ENCODE results near the gene PPP2R2B.

The PPP2R2B gene

DNA sequence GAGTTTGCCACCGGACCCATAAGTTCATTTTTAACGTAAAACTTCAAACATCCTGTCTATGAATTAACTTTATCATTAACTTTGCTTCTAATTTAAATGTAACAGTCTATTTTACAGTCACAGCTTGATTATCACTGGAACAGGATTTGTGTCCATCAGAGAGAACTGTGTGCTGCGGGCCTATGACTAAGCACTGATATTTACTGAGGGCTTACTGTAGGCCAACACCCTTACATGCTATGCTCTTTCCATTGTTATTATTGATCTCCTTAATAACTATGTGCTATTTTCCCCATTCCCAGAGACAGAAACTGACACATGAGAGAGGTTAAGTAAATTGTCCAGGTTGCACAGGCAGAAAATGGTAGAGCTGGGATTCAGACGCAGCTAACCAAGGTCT is 338.6 kb downstream of the PPP2R2B start:
- H3K14ac ChIP-seq (ENCODE audit: low read length in 2 of 2), result no peak overlapping the region

DNA sequence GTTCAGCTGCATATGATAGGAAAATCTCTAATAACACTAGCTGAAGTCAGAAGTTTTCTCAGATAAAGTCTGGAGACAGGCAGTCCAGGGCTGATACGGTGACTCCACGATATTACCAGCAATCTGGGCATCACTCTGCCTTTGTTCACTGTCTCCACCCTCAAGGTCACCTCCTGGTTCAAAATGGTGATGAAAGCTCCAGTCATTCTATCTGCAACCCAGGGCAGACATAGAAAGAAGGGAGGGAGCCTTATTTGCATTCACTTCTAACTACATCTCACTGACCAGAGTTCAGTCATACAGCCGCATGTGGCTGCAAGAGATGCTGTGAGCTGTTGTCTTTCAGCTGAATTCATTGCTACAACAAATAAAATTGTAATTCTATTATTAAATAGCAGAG is 340.1 kb downstream of the PPP2R2B start:
- no peaks in the 10 kb centered on the region for H3K79me1 ChIP-seq (replicated peaks; ENCODE audit: low read length, poor library complexity, severe bottlenecking)
- H3K4me3 ChIP-seq (ENCODE audit: insufficient read depth in 1 of 2, low read depth in 1 of 2, low read length in 2 of 2), result no peak overlapping the region
- H3K4me1 ChIP-seq (ENCODE audit: control insufficient read depth, insufficient read depth, low read depth, low read length), result no peaks in the 10 kb centered on the region
- no peak overlapping the region for H3K27ac ChIP-seq (ENCODE audit: low read length, poor library complexity, severe bottlenecking)
- H3K23ac ChIP-seq (ENCODE audit: low read length in 2 of 2), result no peak overlapping the region
- no peaks in the 10 kb centered on the region for H3K27me3 ChIP-seq (ENCODE audit: control insufficient read depth in 1 of 2, insufficient read depth in 1 of 2, low read length in 2 of 2)
- H4K91ac ChIP-seq (ENCODE audit: low read length), result no peak overlapping the region
- no peak overlapping the region for H2BK5ac ChIP-seq (ENCODE audit: low read depth, low read length, poor library complexity, severe bottlenecking)
- H2BK120ac ChIP-seq (ENCODE audit: low read depth, low read length), result no peak overlapping the region
- H3K4ac ChIP-seq (ENCODE audit: low read depth in 1 of 2, low read length in 2 of 2), result no peak overlapping the region
- H2AK5ac ChIP-seq (ENCODE audit: low read length, severe bottlenecking), result no peak overlapping the region
- no peak overlapping the region for H2BK15ac ChIP-seq (ENCODE audit: low read depth, poor library complexity, severe bottlenecking)
- no peak overlapping the region for H2AFZ ChIP-seq (ENCODE audit: low read depth, low read length)
- DNase-seq, result no peak
- no peak overlapping the region for H3K18ac ChIP-seq (ENCODE audit: low read depth in 1 of 2, low read length in 2 of 2)
- H3K36me3 ChIP-seq (ENCODE audit: control insufficient read depth in 1 of 2, insufficient read depth in 2 of 2, low read depth in 1 of 2, low read length in 2 of 2), result no peaks in the 10 kb centered on the region
- H3K4me2 ChIP-seq (ENCODE audit: low read length, poor library complexity, severe bottlenecking), result no peak overlapping the region
- H2BK12ac ChIP-seq (ENCODE audit: low read length in 2 of 2), result no peak overlapping the region
- 100% methylated on average over 2 of the region's 3 CpGs for WGBS
- H3K9me3 ChIP-seq (ENCODE audit: control insufficient read depth, low read length), result no peaks in the 10 kb centered on the region
- H3K9ac ChIP-seq (ENCODE audit: low read length), result no peak overlapping the region
- no peak overlapping the region for H3K14ac ChIP-seq (ENCODE audit: low read length in 2 of 2)
- no peak overlapping the region for H4K8ac ChIP-seq (ENCODE audit: low read length)

More for the DNA sequence above, 338.6 kb downstream of the PPP2R2B start:
- no peak overlapping the region for H2BK12ac ChIP-seq (ENCODE audit: low read length in 2 of 2)
- no peak overlapping the region for H3K4me3 ChIP-seq (ENCODE audit: insufficient read depth in 1 of 2, low read depth in 1 of 2, low read length in 2 of 2)
- no peak overlapping the region for H2BK120ac ChIP-seq (ENCODE audit: low read depth, low read length)
- H2AFZ ChIP-seq (ENCODE audit: low read depth, low read length), result no peak overlapping the region
- H3K23ac ChIP-seq (ENCODE audit: low read length in 2 of 2), result no peak overlapping the region
- no peaks in the 10 kb centered on the region for H3K79me1 ChIP-seq (replicated peaks; ENCODE audit: low read length, poor library complexity, severe bottlenecking)
- H3K27ac ChIP-seq (ENCODE audit: low read length, poor library complexity, severe bottlenecking), result no peak overlapping the region
- no peak overlapping the region for H3K18ac ChIP-seq (ENCODE audit: low read depth in 1 of 2, low read length in 2 of 2)
- DNase-seq, result no peak
- no peak overlapping the region for H3K4me2 ChIP-seq (ENCODE audit: low read length, poor library complexity, severe bottlenecking)
- H3K9me3 ChIP-seq (ENCODE audit: control insufficient read depth, low read length), result no peaks in the 10 kb centered on the region
- no peak overlapping the region for H2AK5ac ChIP-seq (ENCODE audit: low read length, severe bottlenecking)
- no peak overlapping the region for H4K8ac ChIP-seq (ENCODE audit: low read length)
- no peak overlapping the region for H3K4ac ChIP-seq (ENCODE audit: low read depth in 1 of 2, low read length in 2 of 2)
- 96% methylated on average over 3 of the region's 4 CpGs for WGBS
- no peak overlapping the region for H2BK5ac ChIP-seq (ENCODE audit: low read depth, low read length, poor library complexity, severe bottlenecking)
- H3K4me1 ChIP-seq (ENCODE audit: control insufficient read depth, insufficient read depth, low read depth, low read length), result no peaks in the 10 kb centered on the region
- H3K27me3 ChIP-seq (ENCODE audit: control insufficient read depth in 1 of 2, insufficient read depth in 1 of 2, low read length in 2 of 2), result no peaks in the 10 kb centered on the region
- no peak overlapping the region for H2BK15ac ChIP-seq (ENCODE audit: low read depth, poor library complexity, severe bottlenecking)
- H3K36me3 ChIP-seq (ENCODE audit: control insufficient read depth in 1 of 2, insufficient read depth in 2 of 2, low read depth in 1 of 2, low read length in 2 of 2), result no peaks in the 10 kb centered on the region
- no peak overlapping the region for H4K91ac ChIP-seq (ENCODE audit: low read length)
- no peak overlapping the region for H3K9ac ChIP-seq (ENCODE audit: low read length)

DNA sequence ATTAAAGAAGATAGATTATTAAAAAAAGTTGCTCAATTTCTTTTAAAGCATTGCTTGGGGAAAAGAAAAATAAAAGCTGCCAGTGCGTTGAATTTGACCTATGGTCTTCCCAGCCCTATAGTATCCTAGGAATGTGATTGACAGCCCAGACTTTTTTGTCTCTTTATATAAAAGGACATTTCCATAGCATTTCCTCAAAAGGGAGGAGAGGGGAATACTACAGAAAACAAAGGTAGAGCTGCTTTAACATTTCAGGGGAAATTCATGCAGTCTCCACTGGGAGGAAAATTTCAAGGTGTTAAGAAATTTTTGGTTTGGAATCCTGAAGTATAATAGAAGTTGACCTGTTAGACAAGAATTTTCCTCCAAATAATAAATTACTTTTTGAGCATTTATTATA is 344.7 kb downstream of the PPP2R2B start:
- Histone ChIP-seq H3K79me1 (replicated peaks; ENCODE audit: low read length, poor library complexity, severe bottlenecking) (no peaks in the 10 kb centered on the region), H3K14ac (ENCODE audit: low read length in 2 of 2) (no peak overlapping the region), H3K27me3 (ENCODE audit: control insufficient read depth in 1 of 2, insufficient read depth in 1 of 2, low read length in 2 of 2) (no peaks in the 10 kb centered on the region), H3K4me1 (ENCODE audit: control insufficient read depth, insufficient read depth, low read depth, low read length) (no peaks in the 10 kb centered on the region), H3K23ac (ENCODE audit: low read length in 2 of 2) (no peak overlapping the region), H3K18ac (ENCODE audit: low read depth in 1 of 2, low read length in 2 of 2) (no peak overlapping the region), H3K27ac (ENCODE audit: low read length, poor library complexity, severe bottlenecking) (no peak overlapping the region), H3K9ac (ENCODE audit: low read length) (no peak overlapping the region), H4K91ac (ENCODE audit: low read length) (no peak overlapping the region), H2BK5ac (ENCODE audit: low read depth, low read length, poor library complexity, severe bottlenecking) (no peak overlapping the region), H4K8ac (ENCODE audit: low read length) (no peak overlapping the region), H3K4me3 (ENCODE audit: insufficient read depth in 1 of 2, low read depth in 1 of 2, low read length in 2 of 2) (no peak overlapping the region), H3K9me3 (ENCODE audit: control insufficient read depth, low read length) (no peaks in the 10 kb centered on the region), H2BK120ac (ENCODE audit: low read depth, low read length) (no peak overlapping the region), H3K4me2 (ENCODE audit: low read length, poor library complexity, severe bottlenecking) (no peak overlapping the region), H2BK15ac (ENCODE audit: low read depth, poor library complexity, severe bottlenecking) (no peak overlapping the region), H2AFZ (ENCODE audit: low read depth, low read length) (no peak overlapping the region), H3K4ac (ENCODE audit: low read depth in 1 of 2, low read length in 2 of 2) (no peak overlapping the region), H2BK12ac (ENCODE audit: low read length in 2 of 2) (no peak overlapping the region), H3K36me3 (ENCODE audit: control insufficient read depth in 1 of 2, insufficient read depth in 2 of 2, low read depth in 1 of 2, low read length in 2 of 2) (no peaks in the 10 kb centered on the region), H2AK5ac (ENCODE audit: low read length, severe bottlenecking) (no peak overlapping the region)
- WGBS, result no CpG with 5 or more reads among the region's 1 CpG
- no peak for DNase-seq

DNA sequence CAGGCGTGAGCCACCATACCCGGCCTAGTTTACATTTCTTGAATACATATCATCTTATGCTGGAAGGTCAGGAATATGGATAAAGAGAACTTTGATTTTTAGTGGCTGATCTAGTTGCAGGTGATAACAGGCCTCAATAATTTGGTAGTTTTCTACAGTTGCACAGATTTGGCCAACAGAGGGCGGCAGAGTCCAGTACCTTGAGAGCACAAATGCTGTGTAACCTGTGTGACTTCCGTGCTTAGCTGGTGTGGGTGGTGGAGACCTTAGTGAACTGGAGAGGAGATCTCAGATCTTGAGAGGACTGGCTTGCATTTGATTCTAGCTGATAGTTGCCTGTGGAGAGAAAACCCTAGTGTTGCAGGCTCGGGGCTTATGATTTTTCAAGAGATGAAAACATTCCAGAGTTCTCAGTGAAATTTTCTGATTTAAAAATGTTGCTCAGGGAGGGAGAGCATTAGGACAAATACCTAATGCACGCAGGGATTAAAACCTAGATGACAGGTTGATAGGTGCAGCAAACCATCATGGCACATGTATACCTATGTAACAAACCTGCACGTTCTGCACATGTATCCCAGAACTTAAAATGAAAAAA is 345.2 kb downstream of the PPP2R2B start:
- WGBS, result 7% methylated on average over 3 of the region's 7 CpGs
- no peak overlapping the region for H3K23ac ChIP-seq (ENCODE audit: low read length in 2 of 2)
- H2AK5ac ChIP-seq (ENCODE audit: low read length, severe bottlenecking), result no peak overlapping the region
- no peak overlapping the region for H3K4me2 ChIP-seq (ENCODE audit: low read length, poor library complexity, severe bottlenecking)
- H2AFZ ChIP-seq (ENCODE audit: low read depth, low read length), result no peak overlapping the region
- H3K79me1 ChIP-seq (replicated peaks; ENCODE audit: low read length, poor library complexity, severe bottlenecking), result no peaks in the 10 kb centered on the region
- DNase-seq, result peak; percentile 69
- no peak overlapping the region for H3K4ac ChIP-seq (ENCODE audit: low read depth in 1 of 2, low read length in 2 of 2)
- no peak overlapping the region for H3K4me3 ChIP-seq (ENCODE audit: insufficient read depth in 1 of 2, low read depth in 1 of 2, low read length in 2 of 2)
- no peak overlapping the region for H3K9ac ChIP-seq (ENCODE audit: low read length)
- no peak overlapping the region for H2BK12ac ChIP-seq (ENCODE audit: low read length in 2 of 2)
- H3K27ac ChIP-seq (ENCODE audit: low read length, poor library complexity, severe bottlenecking), result no peak overlapping the region
- no peak overlapping the region for H2BK120ac ChIP-seq (ENCODE audit: low read depth, low read length)
- H3K18ac ChIP-seq (ENCODE audit: low read depth in 1 of 2, low read length in 2 of 2), result no peak overlapping the region
- no peaks in the 10 kb centered on the region for H3K9me3 ChIP-seq (ENCODE audit: control insufficient read depth, low read length)
- H3K36me3 ChIP-seq (ENCODE audit: control insufficient read depth in 1 of 2, insufficient read depth in 2 of 2, low read depth in 1 of 2, low read length in 2 of 2), result no peaks in the 10 kb centered on the region
- H3K4me1 ChIP-seq (ENCODE audit: control insufficient read depth, insufficient read depth, low read depth, low read length), result no peaks in the 10 kb centered on the region
- no peaks in the 10 kb centered on the region for H3K27me3 ChIP-seq (ENCODE audit: control insufficient read depth in 1 of 2, insufficient read depth in 1 of 2, low read length in 2 of 2)
- no peak overlapping the region for H3K14ac ChIP-seq (ENCODE audit: low read length in 2 of 2)
- H2BK15ac ChIP-seq (ENCODE audit: low read depth, poor library complexity, severe bottlenecking), result no peak overlapping the region
- H2BK5ac ChIP-seq (ENCODE audit: low read depth, low read length, poor library complexity, severe bottlenecking), result no peak overlapping the region
- no peak overlapping the region for H4K8ac ChIP-seq (ENCODE audit: low read length)
- no peak overlapping the region for H4K91ac ChIP-seq (ENCODE audit: low read length)

Measured in mesenchymal stem cell (in vitro differentiated cells and primary cell).